OCI-LY1 (cell line): Measurements from ENCODE around the gene SHROOM3.

ENCODE experiments used
- H2AFZ ChIP-seq: fragments of 200-600 bp; sonication (generic), shearing (Covaris generic); 2 replicates; pipeline ENCODE4 v1.6.0; 2014; ENCODE audit warnings: antibody characterized with exemption, mild to moderate bottlenecking, low read length
- H3F3A ChIP-seq: fragments of 200-600 bp; sonication (generic), shearing (Covaris generic); 2 replicates; pipeline ENCODE4 v1.6.0; 2014; ENCODE audit warnings: mild to moderate bottlenecking, antibody characterized with exemption, low read length, moderate library complexity; ENCODE audit not compliant: insufficient read depth
- H3K27ac ChIP-seq: fragments of 200-600 bp; sonication (generic); 2 replicates; pipeline ENCODE4 v1.5.1; 2014; ENCODE audit warnings: low read length, mixed run types, mild to moderate bottlenecking, low read depth; ENCODE audit not compliant: poor library complexity, severe bottlenecking
- H3K27me3 ChIP-seq: fragments of 200-600 bp; sonication (generic); 2 replicates; pipeline ENCODE4 v1.6.0; 2014; ENCODE audit warnings: antibody characterized with exemption, mild to moderate bottlenecking, low read length, moderate library complexity; ENCODE audit not compliant: insufficient read depth
- H3K36me3 ChIP-seq: fragments of 200-600 bp; sonication (generic); 2 replicates; pipeline ENCODE4 v1.6.1; 2014; ENCODE audit warnings: mild to moderate bottlenecking, antibody characterized with exemption, low read length, moderate library complexity, mixed read lengths; ENCODE audit not compliant: insufficient read depth
- H3K4me1 ChIP-seq: fragments of 200-600 bp; sonication (generic); 2 replicates; pipeline ENCODE4 v1.5.1; 2014; ENCODE audit warnings: mild to moderate bottlenecking, low read length, moderate library complexity; ENCODE audit not compliant: insufficient read depth, severe bottlenecking
- H3K4me2 ChIP-seq: fragments of 200-600 bp; sonication (generic), shearing (Covaris generic); 2 replicates; pipeline ENCODE4 v1.6.1; 2014; ENCODE audit warnings: low read length
- H3K4me3 ChIP-seq: fragments of 200-600 bp; sonication (generic); 2 replicates; pipeline ENCODE4 v1.5.1; 2014; ENCODE audit warnings: low read length, low read depth, mild to moderate bottlenecking, mixed read lengths; ENCODE audit not compliant: poor library complexity, severe bottlenecking
- H3K79me2 ChIP-seq: fragments of 200-600 bp; shearing (Covaris generic); 2 replicates; pipeline ENCODE4 v1.6.1; 2016; ENCODE audit warnings: mixed run types, low read length, mixed read lengths; ENCODE audit not compliant: insufficient read depth
- H3K9ac ChIP-seq: fragments of 200-600 bp; sonication (generic), shearing (Covaris generic); 2 replicates; pipeline ENCODE4 v1.6.1; 2014; ENCODE audit warnings: mild to moderate bottlenecking, low read length, mixed read lengths
- H3K9me2 ChIP-seq: fragments of 200-600 bp; sonication (generic), shearing (Covaris generic); 2 replicates; pipeline ENCODE4 v1.6.1; 2014; ENCODE audit warnings: low read depth, mild to moderate bottlenecking, low read length, mixed read lengths
- H3K9me3 ChIP-seq: fragments of 200-600 bp; shearing (Covaris generic); 2 replicates; pipeline ENCODE4 v1.6.1; 2014; ENCODE audit warnings: low read length, mixed read lengths
- H4K20me1 ChIP-seq: fragments of 200-600 bp; sonication (generic), shearing (Covaris generic); 2 replicates; pipeline ENCODE4 v1.6.0; 2016; ENCODE audit warnings: mild to moderate bottlenecking, low read length; ENCODE audit not compliant: insufficient read depth
- CTCF ChIP-seq: fragments of 200-600 bp; sonication (generic), shearing (Covaris generic); IDR thresholded peaks from 2 replicates; pipeline ENCODE4 v1.5.1; 2017; ENCODE audit warnings: mild to moderate bottlenecking, antibody characterized with exemption, low read length, moderate library complexity, mixed read lengths
- EZH2 ChIP-seq: fragments of 200-600 bp; sonication (generic), shearing (Covaris generic); IDR thresholded peaks from 2 replicates; pipeline ENCODE4 v1.8.0; 2017; ENCODE audit warnings: borderline replicate concordance, mixed run types, mild to moderate bottlenecking, antibody characterized with exemption, low read length, moderate library complexity, mixed read lengths

SHROOM3 gene

GRCh38 chr4:76806346-76806745, 371.3 kb downstream of the SHROOM3 start:
- TF ChIP-seq EZH2 (no peak), CTCF (no peak)

DNA sequence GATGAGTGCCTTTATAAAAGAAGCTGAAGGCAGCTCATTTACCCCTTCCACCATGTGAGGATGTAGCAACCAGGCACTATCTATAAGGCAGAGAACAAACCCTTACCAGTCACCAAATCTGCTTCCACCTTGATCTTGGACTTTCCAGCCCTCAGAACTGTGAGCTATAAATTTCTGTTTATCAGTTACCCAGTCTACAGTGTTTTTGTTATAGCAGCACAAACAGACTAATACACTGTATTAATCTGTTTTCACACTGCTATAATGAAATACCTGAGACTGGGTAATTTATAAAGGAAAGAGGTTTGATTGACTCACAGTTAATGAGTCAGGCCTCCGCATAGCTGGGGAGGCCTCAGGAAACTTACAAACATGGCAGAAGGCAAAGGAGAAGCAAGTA, 371.7 kb downstream of the SHROOM3 start:
- H3K4me3 ChIP-seq: no peak overlapping the region
- no peaks in the 10 kb centered on the region for H3K36me3 ChIP-seq
- H2AFZ ChIP-seq: no peak overlapping the region
- H3K4me1 ChIP-seq: no peaks in the 10 kb centered on the region
- no peaks in the 10 kb centered on the region for H3F3A ChIP-seq
- no peaks in the 10 kb centered on the region for H3K9me2 ChIP-seq
- H4K20me1 ChIP-seq: no peaks in the 10 kb centered on the region
- no peaks in the 10 kb centered on the region for H3K79me2 ChIP-seq
- no peak overlapping the region for H3K9ac ChIP-seq
- TF ChIP-seq CTCF (no peak), EZH2 (no peak)
- H3K9me3 ChIP-seq: peaks cover 3% of the 10 kb centered on the region; the same call in 1 of the 2 replicates
- no peak overlapping the region for H3K27ac ChIP-seq
- no peak overlapping the region for H3K4me2 ChIP-seq
- H3K27me3 ChIP-seq: peaks cover 5% of the 10 kb centered on the region; the same call in 1 of the 2 replicates

More at GRCh38 chr4:76806346-76806745, 371.3 kb downstream of the SHROOM3 start:
- H3K9me3 ChIP-seq: peaks cover 3% of the 10 kb centered on the region; the same call in 1 of the 2 replicates
- no peak overlapping the region for H3K4me3 ChIP-seq
- no peaks in the 10 kb centered on the region for H3K9me2 ChIP-seq
- no peak overlapping the region for H3K9ac ChIP-seq
- H3K4me1 ChIP-seq: no peaks in the 10 kb centered on the region
- H3K79me2 ChIP-seq: no peaks in the 10 kb centered on the region
- H3K27me3 ChIP-seq: peaks cover 5% of the 10 kb centered on the region; the same call in 1 of the 2 replicates
- no peaks in the 10 kb centered on the region for H3F3A ChIP-seq
- H2AFZ ChIP-seq: no peak overlapping the region
- H3K27ac ChIP-seq: no peak overlapping the region
- no peaks in the 10 kb centered on the region for H3K36me3 ChIP-seq
- no peaks in the 10 kb centered on the region for H4K20me1 ChIP-seq
- H3K4me2 ChIP-seq: no peak overlapping the region

DNA sequence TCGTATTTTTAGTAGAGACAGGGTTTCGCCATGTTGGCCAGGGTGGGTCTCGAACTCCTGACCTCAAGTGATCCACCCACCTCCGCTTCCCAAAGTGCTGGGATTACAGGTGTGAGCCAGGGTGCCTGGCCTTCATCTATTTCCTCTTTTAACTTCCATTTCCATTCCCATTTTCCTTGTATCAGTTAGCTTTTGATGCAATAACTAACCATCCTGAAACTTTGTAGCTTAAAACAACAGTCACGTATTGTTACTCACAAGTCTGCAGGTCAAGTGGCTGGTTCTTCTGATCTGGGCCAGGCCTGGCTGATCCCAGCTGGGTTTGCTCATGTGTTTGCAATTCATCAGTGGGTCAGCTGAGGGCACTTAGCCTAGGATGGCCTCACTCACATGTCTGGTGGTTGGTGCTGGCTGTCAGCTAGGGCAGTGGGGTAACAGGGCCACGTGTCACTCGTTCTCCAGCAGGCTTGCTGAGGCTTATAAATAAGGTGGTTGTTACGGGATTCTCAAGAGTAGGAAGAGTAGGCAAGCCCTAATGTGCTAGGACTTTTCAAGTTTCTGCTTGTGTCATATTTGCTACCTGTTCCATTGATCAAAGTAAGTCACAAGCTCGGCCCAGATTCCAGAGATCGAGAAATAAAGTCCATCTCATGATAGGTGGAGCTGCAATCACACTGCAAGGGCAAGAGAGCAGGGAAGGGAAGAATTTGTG, 374.7 kb downstream of the SHROOM3 start:
- H3K4me2 ChIP-seq: no peak overlapping the region

More for the DNA sequence above, 374.7 kb downstream of the SHROOM3 start:
- H3K36me3 ChIP-seq: no peaks in the 10 kb centered on the region
- no peaks in the 10 kb centered on the region for H3K4me1 ChIP-seq
- no peak overlapping the region for H3K4me3 ChIP-seq
- TF ChIP-seq EZH2: no peak
- no peak for TF ChIP-seq CTCF
- H3K9me2 ChIP-seq: no peaks in the 10 kb centered on the region
- H3K9ac ChIP-seq: no peak overlapping the region
- H3K79me2 ChIP-seq: no peaks in the 10 kb centered on the region
- H4K20me1 ChIP-seq: no peaks in the 10 kb centered on the region
- H3F3A ChIP-seq: no peaks in the 10 kb centered on the region
- no peaks in the 10 kb centered on the region for H3K27me3 ChIP-seq
- peaks cover 3% of the 10 kb centered on the region; the same call in 1 of the 2 replicates for H3K9me3 ChIP-seq
- no peak overlapping the region for H3K27ac ChIP-seq
- no peak overlapping the region for H2AFZ ChIP-seq
